ENCODE measurements around the gene NGEF.

Gene NGEF

GRCh38 chr2:233044974-233045605 is 32.0 kb upstream of the NGEF start:
- ChIA-PET CTCF (interaction anchor here (1.5 to 2.7 kb wide), 3 partner anchors 9 to 17 kb away, joined by 4 to 13 read pairs (median 5); no protein-coding TSS in a partner anchor), POLR2A (no interaction called here)
- WGBS (ENCODE audit: insufficient coverage), result 100% methylated on average over 5 of the region's 9 CpGs

GRCh38 chr2:233042549-233042948 is 29.5 kb upstream of the NGEF start:
- H3K27ac ChIP-seq (ENCODE audit: insufficient read depth in 1 of 2, low read depth in 1 of 2, low read length in 2 of 2, poor library complexity in 1 of 2, severe bottlenecking in 2 of 2), result no peak overlapping the region
- 95% methylated on average over 7 of the region's 9 CpGs for WGBS (ENCODE audit: insufficient coverage)
- H3K4me3 ChIP-seq (ENCODE audit: control insufficient read depth in 1 of 7, extremely low read depth in 1 of 7, insufficient read depth in 4 of 7, low read depth in 2 of 7, low read length in 6 of 7), result no peak overlapping the region
- H3K4me1 ChIP-seq (ENCODE audit: control extremely low read depth in 1 of 4, control insufficient read depth in 4 of 4, insufficient read depth in 4 of 4, low read length in 3 of 4), result no peaks in the 10 kb centered on the region
- CTCF ChIA-PET, result interaction anchor here (0.8 to 1.6 kb wide), 7 partner anchors 9 to 23 kb away, joined by 3 to 5 read pairs (median 4); no protein-coding TSS in a partner anchor
- DNase-seq, result no peak
- H3K36me3 ChIP-seq (ENCODE audit: control insufficient read depth in 4 of 4, insufficient read depth in 4 of 4, low read length in 3 of 4), result no peaks in the 10 kb centered on the region
- H3K9me3 ChIP-seq (ENCODE audit: control extremely low read depth in 1 of 5, control insufficient read depth in 4 of 5, insufficient read depth in 2 of 5, low read depth in 1 of 5, low read length in 4 of 5), result no peaks in the 10 kb centered on the region
- H3K27me3 ChIP-seq (replicated peaks in 2 of 5; ENCODE audit: control insufficient read depth in 4 of 5, insufficient read depth in 5 of 5, low read length in 4 of 5), result no peaks in the 10 kb centered on the region
- POLR2A ChIA-PET, result no interaction called here

More at GRCh38 chr2:233044974-233045605, 32.0 kb upstream of the NGEF start:
- H3K36me3 ChIP-seq (ENCODE audit: control insufficient read depth in 4 of 4, insufficient read depth in 4 of 4, low read length in 3 of 4), result no peaks in the 10 kb centered on the region
- no peak overlapping the region for H3K27ac ChIP-seq (ENCODE audit: insufficient read depth in 1 of 2, low read depth in 1 of 2, low read length in 2 of 2, poor library complexity in 1 of 2, severe bottlenecking in 2 of 2)
- H3K4me1 ChIP-seq (ENCODE audit: control extremely low read depth in 1 of 4, control insufficient read depth in 4 of 4, insufficient read depth in 4 of 4, low read length in 3 of 4), result no peaks in the 10 kb centered on the region
- H3K9me3 ChIP-seq (ENCODE audit: control extremely low read depth in 1 of 5, control insufficient read depth in 4 of 5, insufficient read depth in 2 of 5, low read depth in 1 of 5, low read length in 4 of 5), result no peaks in the 10 kb centered on the region
- DNase-seq, result no peak
- no peak overlapping the region for H3K4me3 ChIP-seq (ENCODE audit: control insufficient read depth in 1 of 7, extremely low read depth in 1 of 7, insufficient read depth in 4 of 7, low read depth in 2 of 7, low read length in 6 of 7)
- H3K27me3 ChIP-seq (replicated peaks in 2 of 5; ENCODE audit: control insufficient read depth in 4 of 5, insufficient read depth in 5 of 5, low read length in 4 of 5), result no peaks in the 10 kb centered on the region

DNA sequence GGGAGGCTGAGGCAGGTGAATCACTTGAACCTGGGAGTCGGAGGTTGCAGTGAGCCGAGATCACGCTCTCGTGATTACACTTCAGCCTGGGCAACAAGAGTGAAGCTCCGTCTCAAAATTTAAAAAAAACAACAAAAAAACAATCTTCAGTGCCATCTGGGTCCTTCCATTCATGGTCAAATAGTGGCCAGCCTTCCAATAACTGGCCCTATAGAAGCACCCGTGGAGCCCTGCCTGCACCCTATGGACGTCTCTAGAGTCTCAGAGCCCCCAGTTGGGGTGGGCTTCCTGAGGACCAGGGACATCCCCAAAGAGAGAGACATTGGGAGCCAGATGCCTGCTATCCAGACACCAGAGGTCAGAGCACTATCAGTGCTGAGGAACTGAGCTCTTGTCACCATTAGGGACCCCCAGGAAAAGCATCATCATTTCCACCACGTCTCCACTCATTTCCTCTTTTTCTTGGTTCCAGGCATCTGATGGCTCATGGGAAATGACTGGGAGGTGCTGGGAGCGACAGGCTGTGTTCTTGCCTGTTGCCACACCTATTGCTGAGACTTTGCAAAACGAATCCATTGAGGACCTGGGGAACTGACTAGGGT is 28.8 kb upstream of the NGEF start:
- Histone ChIP-seq H3K27me3 (replicated peaks in 2 of 5; ENCODE audit: control insufficient read depth in 4 of 5, insufficient read depth in 5 of 5, low read length in 4 of 5) (no peaks in the 10 kb centered on the region), H3K36me3 (ENCODE audit: control insufficient read depth in 4 of 4, insufficient read depth in 4 of 4, low read length in 3 of 4) (no peaks in the 10 kb centered on the region), H3K27ac (ENCODE audit: insufficient read depth in 1 of 2, low read depth in 1 of 2, low read length in 2 of 2, poor library complexity in 1 of 2, severe bottlenecking in 2 of 2) (no peak overlapping the region), H3K9me3 (ENCODE audit: control extremely low read depth in 1 of 5, control insufficient read depth in 4 of 5, insufficient read depth in 2 of 5, low read depth in 1 of 5, low read length in 4 of 5) (no peaks in the 10 kb centered on the region), H3K4me3 (ENCODE audit: control insufficient read depth in 1 of 7, extremely low read depth in 1 of 7, insufficient read depth in 4 of 7, low read depth in 2 of 7, low read length in 6 of 7) (no peak overlapping the region), H3K4me1 (ENCODE audit: control extremely low read depth in 1 of 4, control insufficient read depth in 4 of 4, insufficient read depth in 4 of 4, low read length in 3 of 4) (no peaks in the 10 kb centered on the region)
- ChIA-PET POLR2A (interaction anchor here (1.0 kb wide), 1 partner anchor 139 kb away, joined by 3 read pairs; no protein-coding TSS in a partner anchor), CTCF (interaction anchor here (1.0 to 1.6 kb wide), 5 partner anchors 9 to 24 kb away, joined by 3 to 5 read pairs (median 3); partner anchors contain the start of gene INPP5D)
- DNase-seq, result no peak
- 82% methylated on average over 4 of the region's 10 CpGs for WGBS (ENCODE audit: insufficient coverage)

DNA sequence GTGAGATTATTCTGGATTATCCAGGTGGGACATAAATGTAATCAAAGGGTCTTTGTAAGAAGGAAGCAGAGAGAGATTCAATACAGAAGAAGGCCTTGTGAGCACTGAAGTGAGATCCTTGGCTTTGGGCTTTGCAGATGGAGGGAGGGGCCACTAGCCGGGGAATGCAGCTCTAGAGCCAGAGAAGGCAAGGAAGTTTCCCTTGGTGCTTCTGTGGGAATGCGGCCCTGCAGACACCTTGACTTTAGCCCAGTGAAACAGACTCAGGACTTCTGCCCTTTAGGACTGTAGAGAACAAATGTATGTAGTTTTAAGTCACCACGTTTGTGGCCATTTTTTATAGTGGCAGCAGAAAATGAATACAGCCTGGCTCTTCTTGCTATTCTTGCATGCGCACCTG is 27.5 kb upstream of the NGEF start:
- ChIA-PET CTCF (interaction anchor here (0.6 kb wide), 1 partner anchor 1233 kb away, joined by 3 read pairs; no protein-coding TSS in a partner anchor), POLR2A (no interaction called here)
- Histone ChIP-seq H3K27me3 (replicated peaks in 2 of 5; ENCODE audit: control insufficient read depth in 4 of 5, insufficient read depth in 5 of 5, low read length in 4 of 5) (no peaks in the 10 kb centered on the region), H3K9me3 (ENCODE audit: control extremely low read depth in 1 of 5, control insufficient read depth in 4 of 5, insufficient read depth in 2 of 5, low read depth in 1 of 5, low read length in 4 of 5) (no peaks in the 10 kb centered on the region), H3K4me3 (ENCODE audit: control insufficient read depth in 1 of 7, extremely low read depth in 1 of 7, insufficient read depth in 4 of 7, low read depth in 2 of 7, low read length in 6 of 7) (no peak overlapping the region), H3K36me3 (ENCODE audit: control insufficient read depth in 4 of 4, insufficient read depth in 4 of 4, low read length in 3 of 4) (no peaks in the 10 kb centered on the region), H3K27ac (ENCODE audit: insufficient read depth in 1 of 2, low read depth in 1 of 2, low read length in 2 of 2, poor library complexity in 1 of 2, severe bottlenecking in 2 of 2) (no peak overlapping the region), H3K4me1 (ENCODE audit: control extremely low read depth in 1 of 4, control insufficient read depth in 4 of 4, insufficient read depth in 4 of 4, low read length in 3 of 4) (no peaks in the 10 kb centered on the region)
- WGBS (ENCODE audit: insufficient coverage), result 85% methylated on average over 3 of the region's 4 CpGs
- no peak for DNase-seq

- no peak overlapping the region for H3K27ac ChIP-seq (ENCODE audit: insufficient read depth in 1 of 2, low read depth in 1 of 2, low read length in 2 of 2, poor library complexity in 1 of 2, severe bottlenecking in 2 of 2)
- CTCF ChIA-PET, result interaction anchor here (1.5 kb wide), 1 partner anchor 13 kb away, joined by 4 read pairs; no protein-coding TSS in a partner anchor
- no peaks in the 10 kb centered on the region for H3K36me3 ChIP-seq (ENCODE audit: control insufficient read depth in 4 of 4, insufficient read depth in 4 of 4, low read length in 3 of 4)
- POLR2A ChIA-PET, result no interaction called here
- no peaks in the 10 kb centered on the region for H3K4me1 ChIP-seq (ENCODE audit: control extremely low read depth in 1 of 4, control insufficient read depth in 4 of 4, insufficient read depth in 4 of 4, low read length in 3 of 4)
- H3K9me3 ChIP-seq (ENCODE audit: control extremely low read depth in 1 of 5, control insufficient read depth in 4 of 5, insufficient read depth in 2 of 5, low read depth in 1 of 5, low read length in 4 of 5), result no peaks in the 10 kb centered on the region
- H3K27me3 ChIP-seq (replicated peaks in 2 of 5; ENCODE audit: control insufficient read depth in 4 of 5, insufficient read depth in 5 of 5, low read length in 4 of 5), result no peaks in the 10 kb centered on the region
- WGBS (ENCODE audit: insufficient coverage), result 97% methylated on average over 3 of the region's 10 CpGs
- no peak for DNase-seq
- H3K4me3 ChIP-seq (ENCODE audit: control insufficient read depth in 1 of 7, extremely low read depth in 1 of 7, insufficient read depth in 4 of 7, low read depth in 2 of 7, low read length in 6 of 7), result no peak overlapping the region
Observed at GRCh38 chr2:233039846-233040530, 26.9 kb upstream of the NGEF start.

GRCh38 chr2:233039212-233039845 is 26.3 kb upstream of the NGEF start:
- CTCF ChIA-PET, result interaction anchor here (1.5 kb wide), 1 partner anchor 14 kb away, joined by 4 read pairs; no protein-coding TSS in a partner anchor
- no peaks in the 10 kb centered on the region for H3K4me1 ChIP-seq (ENCODE audit: control extremely low read depth in 1 of 4, control insufficient read depth in 4 of 4, insufficient read depth in 4 of 4, low read length in 3 of 4)
- H3K27ac ChIP-seq (ENCODE audit: insufficient read depth in 1 of 2, low read depth in 1 of 2, low read length in 2 of 2, poor library complexity in 1 of 2, severe bottlenecking in 2 of 2), result no peak overlapping the region
- H3K4me3 ChIP-seq (ENCODE audit: control insufficient read depth in 1 of 7, extremely low read depth in 1 of 7, insufficient read depth in 4 of 7, low read depth in 2 of 7, low read length in 6 of 7), result no peak overlapping the region
- POLR2A ChIA-PET, result no interaction called here
- WGBS (ENCODE audit: insufficient coverage), result 100% methylated on average over 2 of the region's 8 CpGs
- no peaks in the 10 kb centered on the region for H3K27me3 ChIP-seq (replicated peaks in 2 of 5; ENCODE audit: control insufficient read depth in 4 of 5, insufficient read depth in 5 of 5, low read length in 4 of 5)
- H3K9me3 ChIP-seq (ENCODE audit: control extremely low read depth in 1 of 5, control insufficient read depth in 4 of 5, insufficient read depth in 2 of 5, low read depth in 1 of 5, low read length in 4 of 5), result no peaks in the 10 kb centered on the region
- H3K36me3 ChIP-seq (ENCODE audit: control insufficient read depth in 4 of 4, insufficient read depth in 4 of 4, low read length in 3 of 4), result no peaks in the 10 kb centered on the region
- no peak for DNase-seq

Measured in common myeloid progenitor, CD34-positive (primary cell).